Activated effector memory CD4-positive, alpha-beta T cell treated with Interleukin-2 at 50 U/mL for 16 hours (primary cell): ENCODE measurements around the gene POLDIP3.

Experiments
- DNase-seq: peaks from one replicate; pipeline ENCODE4 v3.0.0-alpha.2; 2020

POLDIP3 gene

GRCh38 chr22:42641801-42642413, 27.2 kb upstream of the POLDIP3 start:
- DNase-seq: no peak

- DNase-seq: no peak
Observed at GRCh38 chr22:42639541-42640241, 25.0 kb upstream of the POLDIP3 start.

DNA sequence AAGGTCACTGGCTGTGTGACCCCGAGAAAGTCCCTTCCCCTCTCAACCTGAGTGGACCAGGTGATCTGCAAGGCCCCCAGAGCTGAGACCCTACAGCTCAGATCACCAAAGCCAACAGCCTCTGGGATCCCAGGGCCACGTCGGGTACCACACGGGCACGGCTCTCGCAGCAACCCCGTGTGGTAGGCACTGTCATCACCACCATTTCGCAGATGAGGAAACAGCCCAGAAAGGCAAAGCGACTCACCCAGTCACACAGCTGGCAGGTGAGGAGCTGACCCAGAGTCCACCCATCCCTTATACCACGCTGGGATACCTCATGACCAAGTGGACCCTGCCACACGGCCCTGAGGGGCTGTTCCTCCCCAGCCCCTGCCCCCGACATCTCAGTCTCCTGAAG, 22.9 kb upstream of the POLDIP3 start:
- DNase-seq: no peak

GRCh38 chr22:42636506-42636905, 21.8 kb upstream of the POLDIP3 start:
- no peak for DNase-seq

DNA sequence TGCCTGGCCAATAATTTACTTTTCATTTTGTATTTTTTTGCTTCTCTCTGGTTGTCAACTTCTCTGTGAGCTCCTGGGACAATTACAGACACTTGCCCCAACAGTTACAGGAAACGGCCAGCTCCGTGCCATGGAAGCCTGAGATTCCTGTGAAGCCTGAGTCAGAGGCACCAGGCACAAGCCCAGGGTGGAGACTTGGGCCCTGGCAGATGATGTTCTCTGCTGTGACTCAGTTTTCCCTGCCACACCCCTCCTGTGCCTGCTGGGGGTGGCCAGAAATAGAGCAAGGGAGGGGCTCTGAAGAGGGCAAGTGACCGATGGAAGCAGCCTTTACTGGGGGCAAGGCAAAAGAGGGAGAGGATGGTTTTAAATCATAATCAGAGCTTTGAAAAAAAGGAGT, 20.8 kb upstream of the POLDIP3 start:
- no peak for DNase-seq

DNA sequence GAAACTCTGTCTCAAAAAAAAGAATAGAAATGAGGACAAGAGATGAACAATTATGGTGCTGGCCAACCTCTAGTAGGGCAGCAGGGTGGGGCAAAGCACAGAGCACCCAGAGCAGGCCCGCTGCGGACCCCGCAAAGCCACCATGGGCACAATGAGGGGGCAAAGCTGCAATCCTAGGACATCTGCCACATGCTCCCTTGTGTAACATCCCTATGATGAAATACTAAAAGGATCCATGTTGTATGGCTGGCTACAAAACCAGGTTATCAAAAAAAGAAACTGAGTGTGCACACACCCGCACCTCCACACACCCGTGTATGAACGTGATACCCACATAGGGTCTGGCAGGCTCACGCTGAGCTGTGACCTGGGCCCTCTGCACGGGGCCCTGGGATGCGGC, 18.3 kb upstream of the POLDIP3 start:
- no peak for DNase-seq

GRCh38 chr22:42632096-42632495, 17.4 kb upstream of the POLDIP3 start:
- DNase-seq: no peak

GRCh38 chr22:42630901-42631602, 16.4 kb upstream of the POLDIP3 start:
- DNase-seq: no peak

- no peak for DNase-seq
Observed at GRCh38 chr22:42630211-42630610, 15.5 kb upstream of the POLDIP3 start.

- no peak for DNase-seq
Observed at GRCh38 chr22:42627981-42628380, 13.3 kb upstream of the POLDIP3 start.

GRCh38 chr22:42626951-42627625, 12.4 kb upstream of the POLDIP3 start:
- no peak for DNase-seq

GRCh38 chr22:42626431-42626830, 11.7 kb upstream of the POLDIP3 start:
- DNase-seq: no peak

GRCh38 chr22:42625416-42625815, 10.7 kb upstream of the POLDIP3 start:
- no peak for DNase-seq

- DNase-seq: no peak
Observed at GRCh38 chr22:42624551-42625106, 9.9 kb upstream of the POLDIP3 start.

DNA sequence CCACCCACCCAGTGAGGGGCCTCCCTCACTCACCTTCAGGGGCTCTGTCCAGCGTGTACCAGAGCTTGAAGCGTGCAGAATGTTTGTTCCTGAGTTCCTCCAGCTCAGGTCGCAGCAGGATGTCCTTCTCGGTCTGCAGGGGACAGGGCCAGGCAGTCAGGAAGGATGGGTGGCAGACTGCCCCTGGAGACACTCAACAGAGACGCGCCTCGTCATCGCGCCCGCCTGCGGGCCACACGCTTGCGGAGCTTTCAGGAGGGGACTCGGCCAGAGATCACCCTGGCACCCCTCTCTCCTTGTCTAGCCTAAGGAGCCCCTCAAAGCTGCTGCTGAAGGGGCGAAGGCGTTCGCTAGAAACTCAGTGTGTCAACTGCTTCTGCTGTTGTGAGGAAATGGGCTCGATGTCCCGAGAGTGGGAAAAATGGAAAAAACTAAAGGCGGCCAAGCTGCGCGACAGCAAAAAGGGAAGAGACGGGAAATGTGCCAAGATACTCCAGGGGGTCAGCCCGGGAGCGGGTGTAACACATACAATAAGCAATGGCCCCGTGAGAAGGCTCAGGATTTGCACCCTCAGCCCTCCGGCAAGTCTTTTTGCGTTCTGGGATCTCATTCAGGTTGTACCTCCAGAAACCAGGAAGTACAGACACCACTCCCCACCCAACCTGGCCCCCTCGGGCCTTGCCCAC, 9.2 kb upstream of the POLDIP3 start:
- DNase-seq: no peak

DNA sequence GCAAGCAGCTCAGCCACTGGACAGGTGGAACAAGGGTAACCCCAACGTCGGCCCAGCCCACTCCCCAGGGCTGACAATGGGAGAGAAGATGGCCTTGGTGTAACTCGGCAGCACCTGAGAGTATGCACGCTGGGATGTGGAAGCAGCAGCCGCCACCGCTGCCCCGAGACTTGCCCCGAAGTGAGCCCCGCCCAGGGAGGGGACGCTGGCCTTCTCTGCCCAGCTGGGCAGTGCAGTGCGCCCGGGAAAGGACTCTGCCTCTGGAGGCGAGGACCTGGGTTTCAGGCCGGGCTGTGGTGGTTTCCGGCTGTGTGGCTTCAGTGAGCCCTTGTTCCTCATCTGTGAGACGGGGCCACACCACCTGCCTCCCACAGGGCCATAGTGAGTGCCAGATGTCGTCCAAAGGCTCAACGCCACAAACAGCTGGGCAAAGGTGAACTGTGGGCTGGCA, 8.6 kb upstream of the POLDIP3 start:
- no peak for DNase-seq

- DNase-seq: no peak
Observed at GRCh38 chr22:42622061-42622710, 7.5 kb upstream of the POLDIP3 start.

- DNase-seq: peak; percentile 38
Observed at GRCh38 chr22:42621505-42622002, 6.9 kb upstream of the POLDIP3 start.

DNA sequence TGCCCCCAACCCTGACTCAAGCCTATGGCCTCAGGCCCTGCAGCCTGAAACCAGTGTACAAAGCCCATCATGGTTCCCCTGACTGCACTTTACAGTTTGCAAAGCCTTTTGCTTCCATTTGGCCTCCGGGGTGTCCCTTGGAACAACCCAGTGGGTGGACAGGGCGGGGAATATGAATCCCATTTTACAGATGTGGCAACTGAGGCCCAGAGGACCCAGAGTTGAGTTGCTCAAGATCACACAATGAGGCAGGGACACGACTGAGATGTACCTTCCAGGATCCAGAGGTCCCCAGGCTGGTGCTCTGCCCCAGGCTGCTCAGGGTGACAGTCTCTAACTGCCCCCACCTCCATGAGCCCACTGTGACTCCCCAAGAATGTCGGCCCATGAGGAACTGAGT, 5.4 kb upstream of the POLDIP3 start:
- no peak for DNase-seq

GRCh38 chr22:42619261-42620063, 4.8 kb upstream of the POLDIP3 start:
- no peak for DNase-seq
